Psoas muscle (tissue), 8 donors: ENCODE measurements around the gene CAMSAP1. TPM values are rescaled to one million over a fixed set of nuclear protein-coding genes. Genes with fewer than 3 reads are reported as not detected.

ENCODE experiments used
- ATAC-seq, 4 donors: fragments of 200-7000 bp; cut with Tn5 transposase; one replicate each; pipeline ENCODE4 v1.9.1; 2020; ENCODE audit warnings: moderate library complexity in 3 of 4, mild to moderate bottlenecking in 2 of 4
- DNase-seq, 2 donors: peaks; one replicate each; pipeline ENCODE4 v3.0.0-alpha.2; 2020
- H3K27ac ChIP-seq: fragments of 200-600 bp; one replicate; pipeline ENCODE4 v1.8.0; 2022
- H3K27me3 ChIP-seq, 3 donors: fragments of 200-600 bp in 1 of 3; one replicate each; pipeline versions ENCODE4 v1.6.1 to v1.8.0; 2013 to 2022; ENCODE audit warnings: low read length in 2 of 3, mild to moderate bottlenecking in 2 of 3, moderate library complexity in 1 of 3; ENCODE audit not compliant: insufficient read depth in 3 of 3
- H3K36me3 ChIP-seq, 2 donors: fragments of 200-600 bp in 1 of 2; one replicate each; pipeline versions ENCODE4 v1.6.1 to v1.8.0; 2013 to 2022; ENCODE audit warnings: low read depth in 1 of 2, mild to moderate bottlenecking in 1 of 2, moderate library complexity in 1 of 2; ENCODE audit not compliant: insufficient read depth in 1 of 2
- H3K4me1 ChIP-seq: fragments of 200-600 bp; one replicate; pipeline ENCODE4 v1.8.0; 2022
- H3K4me3 ChIP-seq: fragments of 200-600 bp; one replicate; pipeline ENCODE4 v1.8.0; 2022; ENCODE audit warnings: mild to moderate bottlenecking
- H3K9me3 ChIP-seq: fragments of 200-600 bp; one replicate; pipeline ENCODE4 v1.8.0; 2022
- CTCF ChIP-seq: fragments of 200-600 bp; IDR thresholded peaks from one replicate; pipeline ENCODE4 v1.8.0; 2022; ENCODE audit warnings: antibody characterized with exemption
- WGBS, 3 donors: extraction: QIAGEN DNeasy Blood & Tissue Kit; methylation state at CpG; one replicate each; pipeline versions ENCODE4 v1.1.6 to v1.1.7; 2013; 5-methylcytosine and 5-hydroxymethylcytosine counted together
- intact Hi-C, 2 donors: fragments of 100-400 bp; cut with DNase I; formaldehyde crosslinking; loops; one replicate each; pipeline versions ENCODE4 v1.11.0 to v1.14.2; 2022
- polyA plus RNA-seq, 3 donors: library from polyadenylated mRNA; stranded (reverse); fragments of 200-250 nt; gene quantifications; one replicate each; pipeline ENCODE4 v1.2.3, GENCODE V29; 2013
- total RNA-seq, 4 donors: library from RNA; stranded (reverse); fragmentation: NEBNext Ultra II Directional in 2 of 4; extraction: Animal tissue kit (Norgen Biotek cat#: 25700) in 2 of 4; gene quantifications; one replicate each; pipeline versions ENCODE4 v1.2.1 to v1.2.4, GENCODE V29; 2021 to 2023
- donor health status: healthy with polysubstance abuse.
- donor health status: DM: no; HTN: no; CAD: no; lungs with moderate emphysema.
- donor health status: Bipolar disorder and iron deficiency.
- donor health status: healthy.
- donor health status: DM: yes; HTN: yes; CAD: no.
- donor health status: DM: no; HTN: no; CAD: no.
- donor health status: DM: no; HTN: no; CAD: no.
- donor health status: DM: yes; HTN: yes; CAD: no.

Gene CAMSAP1
- total and polyA plus RNA-seq, 7 donors = 21.3 to 51.5 (median 41.5) TPM

- H3K36me3 ChIP-seq = peaks cover 12 to 96% of the 10 kb centered on the region in 2 donors
- no peak for ATAC-seq
- DNase-seq = no peak
Measured at GRCh38 chr9:135818718-135819475, 88.4 kb downstream of the CAMSAP1 start.

GRCh38 chr9:135817951-135818717, 89.2 kb downstream of the CAMSAP1 start:
- DNase-seq (no peak), ATAC-seq (no peak)
- H3K27ac ChIP-seq = no peak overlapping the region
- H3K27me3 ChIP-seq = no peaks in the 10 kb centered on the region
- no peak for TF ChIP-seq CTCF
- H3K9me3 ChIP-seq = no peaks in the 10 kb centered on the region
- no peaks in the 10 kb centered on the region for H3K4me1 ChIP-seq
- intact Hi-C loops = no loop called here
- H3K4me3 ChIP-seq = no peak overlapping the region
- WGBS, 3 donors = 96 to 97% (median 97%) methylated on average over 65 to 66 of the region's 66 CpGs
- H3K36me3 ChIP-seq = peaks cover 12 to 96% of the 10 kb centered on the region in 2 donors

More at GRCh38 chr9:135818718-135819475, 88.4 kb downstream of the CAMSAP1 start:
- intact Hi-C loops = no loop called here
- H3K27me3 ChIP-seq = no peaks in the 10 kb centered on the region
- no peaks in the 10 kb centered on the region for H3K9me3 ChIP-seq
- H3K4me3 ChIP-seq = no peak overlapping the region
- H3K27ac ChIP-seq = no peak overlapping the region
- H3K4me1 ChIP-seq = no peaks in the 10 kb centered on the region
- TF ChIP-seq CTCF = no peak
- WGBS, 3 donors = 96 to 98% (median 96%) methylated on average over 43 of the region's 43 CpGs

GRCh38 chr9:135816651-135816970, 90.7 kb downstream of the CAMSAP1 start:
- H3K27ac ChIP-seq = no peak overlapping the region

GRCh38 chr9:135815830-135816650, 91.3 kb downstream of the CAMSAP1 start:
- H3K4me1 ChIP-seq = no peaks in the 10 kb centered on the region
- no peak overlapping the region for H3K4me3 ChIP-seq
- intact Hi-C loops = no loop called here
- no peak overlapping the region for H3K27ac ChIP-seq
- no peak for ATAC-seq
- TF ChIP-seq CTCF = no peak
- H3K36me3 ChIP-seq = peaks cover 9 to 91% of the 10 kb centered on the region in 2 donors
- no peak for DNase-seq
- H3K27me3 ChIP-seq = no peaks in the 10 kb centered on the region
- no peaks in the 10 kb centered on the region for H3K9me3 ChIP-seq
- 77 to 79% (median 78%) methylated on average over 28 of the region's 28 CpGs for WGBS, 3 donors

More at GRCh38 chr9:135816651-135816970, 90.7 kb downstream of the CAMSAP1 start:
- no peak for TF ChIP-seq CTCF
- Histone ChIP-seq H3K36me3 (peaks cover 9 to 91% of the 10 kb centered on the region in 2 donors), H3K9me3 (no peaks in the 10 kb centered on the region), H3K27me3 (no peaks in the 10 kb centered on the region), H3K4me1 (no peaks in the 10 kb centered on the region), H3K4me3 (no peak overlapping the region)
- 76 to 85% (median 81%) methylated on average over 12 of the region's 12 CpGs for WGBS, 3 donors
- intact Hi-C loops = no loop called here
- no peak for ATAC-seq
- DNase-seq = no peak
